Neuronal stem cell (in vitro differentiated cells): Measurements from ENCODE around the gene CNTNAP5.

ENCODE experiments used
- DNase-seq: peaks from one replicate; pipeline ENCODE4 v3.0.0-alpha.2; 2013; ENCODE audit warnings: low spot score
- H2AFZ ChIP-seq: one replicate; pipeline ENCODE4 v1.6.1; 2013; ENCODE audit warnings: mild to moderate bottlenecking, low read length, inconsistent platforms
- H2AK5ac ChIP-seq: 2 replicates; pipeline ENCODE4 v1.6.1; 2013; ENCODE audit warnings: low read depth, mild to moderate bottlenecking, inconsistent platforms, low read length, moderate library complexity, mixed read lengths
- H2BK120ac ChIP-seq: 2 replicates; pipeline ENCODE4 v1.6.1; 2013; ENCODE audit warnings: low read depth, mild to moderate bottlenecking, inconsistent platforms, low read length, moderate library complexity, mixed read lengths
- H2BK12ac ChIP-seq: one replicate; pipeline ENCODE4 v1.6.1; 2013; ENCODE audit warnings: low read length, inconsistent platforms
- H2BK15ac ChIP-seq: 2 replicates; pipeline ENCODE4 v1.6.1; 2013; ENCODE audit warnings: mild to moderate bottlenecking, low read length, inconsistent platforms, mixed read lengths
- H2BK5ac ChIP-seq: one replicate; pipeline ENCODE4 v1.6.1; 2013; ENCODE audit warnings: inconsistent platforms, mild to moderate bottlenecking, low read length, moderate library complexity
- H3K14ac ChIP-seq: one replicate; pipeline ENCODE4 v1.6.1; 2013; ENCODE audit warnings: low read length, inconsistent platforms
- H3K18ac ChIP-seq: 2 replicates; pipeline ENCODE4 v1.6.1; 2013; ENCODE audit warnings: low read length, inconsistent platforms
- H3K23ac ChIP-seq: 2 replicates; pipeline ENCODE4 v1.6.1; 2013; ENCODE audit warnings: low read depth, mild to moderate bottlenecking, mixed read lengths, low read length, inconsistent platforms; ENCODE audit not compliant: poor library complexity
- H3K27ac ChIP-seq: replicated peaks from 3 replicates; pipeline ENCODE4 v1.5.1; 2013; ENCODE audit warnings: low read length, inconsistent platforms
- H3K27me3 ChIP-seq, 3 experiments: 2 replicates each; pipeline ENCODE4 v1.6.1; 2013; ENCODE audit warnings: low read length in 3 of 3, mild to moderate bottlenecking in 2 of 3, inconsistent platforms in 1 of 3, low read depth in 1 of 3, mixed read lengths in 1 of 3, moderate library complexity in 1 of 3; ENCODE audit not compliant: control insufficient read depth in 3 of 3, insufficient read depth in 3 of 3
- H3K36me3 ChIP-seq, 2 donors: replicated peaks in 1 of 2; 2 replicates each; pipeline ENCODE4 v1.6.1; 2013; ENCODE audit warnings: low read length in 2 of 2; ENCODE audit not compliant: control insufficient read depth in 2 of 2, insufficient read depth in 2 of 2
- H3K4ac ChIP-seq: 2 replicates; pipeline ENCODE4 v1.6.1; 2013; ENCODE audit warnings: inconsistent platforms, mild to moderate bottlenecking, low read length, moderate library complexity
- H3K4me1 ChIP-seq, 2 donors: 1 replicate in 1 of 2; 2 replicates in 1 of 2; pipeline ENCODE4 v1.6.1; 2013; ENCODE audit warnings: low read length in 2 of 2, low read depth in 1 of 2; ENCODE audit not compliant: control insufficient read depth in 2 of 2, insufficient read depth in 1 of 2
- H3K4me2 ChIP-seq: one replicate; pipeline ENCODE4 v1.6.1; 2013; ENCODE audit warnings: mild to moderate bottlenecking, low read length, inconsistent platforms; ENCODE audit not compliant: insufficient read depth, poor library complexity, severe bottlenecking
- H3K4me3 ChIP-seq, 2 donors: 2 replicates each; pipeline ENCODE4 v1.5.1; 2013; ENCODE audit warnings: low read length in 2 of 2, mild to moderate bottlenecking in 2 of 2, inconsistent platforms in 1 of 2, moderate library complexity in 1 of 2
- H3K79me1 ChIP-seq: one replicate; pipeline ENCODE4 v1.6.1; 2013; ENCODE audit warnings: low read depth, mild to moderate bottlenecking, inconsistent platforms, low read length, moderate library complexity
- H3K9ac ChIP-seq: one replicate; pipeline ENCODE4 v1.6.1; 2013; ENCODE audit warnings: mild to moderate bottlenecking, low read depth, low read length, inconsistent platforms; ENCODE audit not compliant: poor library complexity
- H3K9me3 ChIP-seq, 2 donors: replicated peaks in 1 of 2; 2 replicates each; pipeline versions ENCODE3 to v1.6.1; 2013; ENCODE audit warnings: low read length in 2 of 2, mild to moderate bottlenecking in 2 of 2, inconsistent platforms in 1 of 2, low read depth in 1 of 2, mixed read lengths in 1 of 2, moderate library complexity in 1 of 2; ENCODE audit not compliant: control insufficient read depth in 2 of 2, insufficient read depth in 1 of 2
- H4K8ac ChIP-seq: one replicate; pipeline ENCODE4 v1.6.1; 2013; ENCODE audit warnings: low read depth, mild to moderate bottlenecking, inconsistent platforms, low read length, moderate library complexity
- H4K91ac ChIP-seq: one replicate; pipeline ENCODE4 v1.6.1; 2013; ENCODE audit warnings: low read length, low read depth, mild to moderate bottlenecking, inconsistent platforms; ENCODE audit not compliant: poor library complexity
- WGBS, 2 donors: extraction: QIAGEN DNeasy Blood & Tissue Kit; methylation state at CpG; one replicate each; pipeline ENCODE4 v1.1.7; 2013; ENCODE audit warnings: missing lambda C conversion rate in 2 of 2, mixed read lengths in 1 of 2; ENCODE audit not compliant: insufficient read length in 2 of 2, insufficient replicate concordance in 1 of 2; ENCODE audit errors: extremely low coverage in 2 of 2; 5-methylcytosine and 5-hydroxymethylcytosine counted together

Gene CNTNAP5

GRCh38 chr2:124254621-124255020, 229.5 kb downstream of the CNTNAP5 start:
- Histone ChIP-seq H2BK5ac (no peak overlapping the region), H3K4ac (no peak overlapping the region), H2AFZ (no peak overlapping the region), H3K9ac (no peak overlapping the region), H2AK5ac (no peak overlapping the region), H3K4me2 (no peak overlapping the region), H3K79me1 (no peaks in the 10 kb centered on the region), H2BK12ac (no peak overlapping the region), H2BK15ac (no peak overlapping the region), H3K9me3 (no peaks in the 10 kb centered on the region), H3K4me1 (no peaks in the 10 kb centered on the region), H3K4me3 (no peak overlapping the region), H4K91ac (no peak overlapping the region), H3K23ac (no peak overlapping the region), H3K36me3 (no peaks in the 10 kb centered on the region), H3K14ac (no peak overlapping the region), H4K8ac (no peak overlapping the region), H2BK120ac (no peak overlapping the region), H3K18ac (no peak overlapping the region), H3K27ac (no peak overlapping the region), H3K27me3 (no peaks in the 10 kb centered on the region)
- WGBS, 2 donors = no CpG with 5 or more reads among the region's 5 CpGs
- DNase-seq = no peak

GRCh38 chr2:124257120-124257519, 232.0 kb downstream of the CNTNAP5 start:
- Histone ChIP-seq H3K14ac (no peak overlapping the region), H3K18ac (no peak overlapping the region), H2BK5ac (no peak overlapping the region), H3K23ac (no peak overlapping the region), H3K27me3 (no peaks in the 10 kb centered on the region), H3K4ac (no peak overlapping the region), H2BK15ac (no peak overlapping the region), H3K9me3 (no peaks in the 10 kb centered on the region), H3K36me3 (no peaks in the 10 kb centered on the region), H4K8ac (no peak overlapping the region), H3K4me2 (no peak overlapping the region), H3K27ac (no peak overlapping the region), H3K9ac (no peak overlapping the region), H4K91ac (no peak overlapping the region), H3K4me3 (no peak overlapping the region), H2AFZ (no peak overlapping the region), H2AK5ac (no peak overlapping the region), H3K4me1 (no peaks in the 10 kb centered on the region), H2BK120ac (no peak overlapping the region), H2BK12ac (no peak overlapping the region), H3K79me1 (no peaks in the 10 kb centered on the region)
- DNase-seq = no peak
- no CpG with 5 or more reads among the region's 1 CpG for WGBS, 2 donors

GRCh38 chr2:124258140-124258880, 233.2 kb downstream of the CNTNAP5 start:
- no peaks in the 10 kb centered on the region for H3K36me3 ChIP-seq
- no peak overlapping the region for H2BK15ac ChIP-seq
- H3K4me2 ChIP-seq = no peak overlapping the region
- H2AFZ ChIP-seq = no peak overlapping the region
- H3K79me1 ChIP-seq = no peaks in the 10 kb centered on the region
- H2BK12ac ChIP-seq = no peak overlapping the region
- no peak overlapping the region for H2BK5ac ChIP-seq
- no peak overlapping the region for H3K18ac ChIP-seq
- H2BK120ac ChIP-seq = no peak overlapping the region
- no peak overlapping the region for H3K14ac ChIP-seq
- H4K8ac ChIP-seq = no peak overlapping the region
- no peak overlapping the region for H3K9ac ChIP-seq
- no peaks in the 10 kb centered on the region for H3K4me1 ChIP-seq
- no peak overlapping the region for H3K4ac ChIP-seq
- no peak overlapping the region for H3K4me3 ChIP-seq
- WGBS, 2 donors = no CpG with 5 or more reads among the region's 6 CpGs
- H3K27me3 ChIP-seq = no peaks in the 10 kb centered on the region
- DNase-seq = no peak
- H3K23ac ChIP-seq = no peak overlapping the region
- H3K9me3 ChIP-seq = no peaks in the 10 kb centered on the region
- no peak overlapping the region for H4K91ac ChIP-seq
- H3K27ac ChIP-seq = no peak overlapping the region
- no peak overlapping the region for H2AK5ac ChIP-seq

DNA sequence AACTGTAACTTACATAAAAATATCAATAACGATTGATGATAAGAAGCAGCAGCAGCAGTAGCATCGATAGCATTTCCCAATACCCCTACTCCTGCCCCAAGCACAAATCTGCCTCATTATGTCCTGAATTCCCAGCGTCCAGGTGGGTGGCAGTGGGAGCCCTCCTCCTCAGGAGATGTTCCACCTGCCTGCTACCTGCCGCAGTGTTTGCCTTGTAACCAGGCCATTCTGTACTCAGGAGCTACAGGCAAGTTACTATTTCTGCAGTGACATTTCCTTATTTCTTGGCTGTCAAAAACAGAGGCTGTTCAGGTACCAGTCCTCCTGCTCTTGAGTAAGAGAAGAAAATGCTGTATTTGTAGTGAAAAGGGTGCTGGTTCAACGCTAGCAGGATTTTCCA, 236.4 kb downstream of the CNTNAP5 start:
- H3K4me2 ChIP-seq = no peak overlapping the region
- H3K27ac ChIP-seq = no peak overlapping the region
- no peaks in the 10 kb centered on the region for H3K27me3 ChIP-seq
- H3K79me1 ChIP-seq = no peaks in the 10 kb centered on the region
- no peaks in the 10 kb centered on the region for H3K4me1 ChIP-seq
- H2AFZ ChIP-seq = no peak overlapping the region
- H2BK120ac ChIP-seq = no peak overlapping the region
- no peak overlapping the region for H2BK15ac ChIP-seq
- H3K36me3 ChIP-seq = no peaks in the 10 kb centered on the region
- H2BK5ac ChIP-seq = no peak overlapping the region
- H3K9me3 ChIP-seq = no peaks in the 10 kb centered on the region
- H2BK12ac ChIP-seq = no peak overlapping the region
- H3K9ac ChIP-seq = no peak overlapping the region
- H4K8ac ChIP-seq = no peak overlapping the region
- H2AK5ac ChIP-seq = no peak overlapping the region
- no peak overlapping the region for H4K91ac ChIP-seq
- H3K4me3 ChIP-seq = no peak overlapping the region
- WGBS, 2 donors = no CpG with 5 or more reads among the region's 5 CpGs
- no peak overlapping the region for H3K4ac ChIP-seq
- no peak for DNase-seq
- no peak overlapping the region for H3K23ac ChIP-seq
- no peak overlapping the region for H3K14ac ChIP-seq
- H3K18ac ChIP-seq = no peak overlapping the region
